ENCODE measurements around the gene FXYD3. TPM values are rescaled to one million over a fixed set of nuclear protein-coding genes. Genes with fewer than 3 reads are reported as not detected.
A peak's percentile ranks its signal among the peaks of the same experiment; 100 is the strongest.

FXYD3 gene
- total and polyA plus RNA-seq, 2 donors (not counting 1 experiment from before 2014, with no cell fraction given), result not detected

GRCh38 chr19:35135389-35135909, 19.8 kb downstream of the FXYD3 start:
- Histone ChIP-seq H2AFZ (ENCODE audit: low read length) (no peak overlapping the region), H3K9ac (ENCODE audit: insufficient read depth, low read length) (no peak overlapping the region), H3K27ac (ENCODE audit: insufficient read depth, low read length) (no peak overlapping the region), H3K4me3 (replicated peaks in 1 of 4; ENCODE audit: control extremely low read depth in 1 of 4, insufficient read depth in 1 of 4, low read depth in 3 of 4, low read length in 4 of 4) (peak overlapping the region in 1 of 4 experiments; percentile 11), H3K27me3 (ENCODE audit: control insufficient read depth, insufficient read depth, low read length) (peaks cover 7% of the 10 kb centered on the region), H3K4me1 (ENCODE audit: control insufficient read depth, extremely low read depth, insufficient read depth, low read length) (peaks cover 24% of the 10 kb centered on the region), H3K9me3 (ENCODE audit: control insufficient read depth, insufficient read depth, low read depth, low read length) (no peaks in the 10 kb centered on the region), H3K4me2 (ENCODE audit: extremely low read depth, insufficient read depth, low read length) (no peak overlapping the region), H3K36me3 (ENCODE audit: control insufficient read depth, insufficient read depth, low read length) (no peaks in the 10 kb centered on the region), H3K79me2 (ENCODE audit: control insufficient read depth, insufficient read depth, low read length) (no peaks in the 10 kb centered on the region), H4K20me1 (ENCODE audit: control insufficient read depth, extremely low read depth, insufficient read depth, low read length) (no peaks in the 10 kb centered on the region)
- peak; percentile 45 to 65 for DNase-seq (ENCODE audit: low read depth in 2 of 2)
- TF ChIP-seq CTCF (conservative IDR thresholded peaks at IDR 0.05 in 1 of 2, IDR thresholded peaks at IDR 0.05 in 1 of 2; ENCODE audit: low read depth in 1 of 2, low read length in 2 of 2) (peak; percentile 81 to 82), EZH2 (IDR thresholded peaks at IDR 0.05; ENCODE audit: low read length, missing control alignments) (no peak)

DNA sequence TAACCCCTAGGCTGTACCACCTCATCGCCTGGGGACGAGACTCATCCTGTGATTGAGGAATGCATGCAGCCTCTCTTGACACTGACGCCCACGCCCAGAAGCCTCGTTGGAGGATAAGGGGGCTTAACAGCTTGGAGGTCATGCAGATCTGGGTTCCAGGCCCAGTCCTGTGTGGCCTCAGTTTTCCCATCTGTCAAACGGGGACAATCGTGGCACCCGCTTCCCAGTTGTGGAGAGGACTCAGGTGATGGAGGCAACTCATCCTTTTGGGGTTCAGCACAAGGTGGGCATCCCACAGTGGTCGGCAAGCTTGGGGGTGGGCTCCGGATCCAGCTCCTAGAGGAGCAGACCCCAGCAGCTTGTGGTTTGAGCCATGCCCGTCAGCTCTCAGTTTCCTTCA, 20.6 kb downstream of the FXYD3 start:
- H3K9ac ChIP-seq (ENCODE audit: insufficient read depth, low read length), result no peak overlapping the region
- no peaks in the 10 kb centered on the region for H3K36me3 ChIP-seq (ENCODE audit: control insufficient read depth, insufficient read depth, low read length)
- H4K20me1 ChIP-seq (ENCODE audit: control insufficient read depth, extremely low read depth, insufficient read depth, low read length), result no peaks in the 10 kb centered on the region
- DNase-seq (ENCODE audit: low read depth in 2 of 2), result no peak
- H2AFZ ChIP-seq (ENCODE audit: low read length), result no peak overlapping the region
- TF ChIP-seq CTCF (conservative IDR thresholded peaks at IDR 0.05 in 1 of 2, IDR thresholded peaks at IDR 0.05 in 1 of 2; ENCODE audit: low read depth in 1 of 2, low read length in 2 of 2) (no peak), EZH2 (IDR thresholded peaks at IDR 0.05; ENCODE audit: low read length, missing control alignments) (no peak)
- H3K27ac ChIP-seq (ENCODE audit: insufficient read depth, low read length), result no peak overlapping the region
- H3K4me3 ChIP-seq (replicated peaks in 1 of 4; ENCODE audit: control extremely low read depth in 1 of 4, insufficient read depth in 1 of 4, low read depth in 3 of 4, low read length in 4 of 4), result no peak overlapping the region
- H3K27me3 ChIP-seq (ENCODE audit: control insufficient read depth, insufficient read depth, low read length), result peaks cover 7% of the 10 kb centered on the region
- H3K79me2 ChIP-seq (ENCODE audit: control insufficient read depth, insufficient read depth, low read length), result no peaks in the 10 kb centered on the region
- H3K9me3 ChIP-seq (ENCODE audit: control insufficient read depth, insufficient read depth, low read depth, low read length), result no peaks in the 10 kb centered on the region
- H3K4me2 ChIP-seq (ENCODE audit: extremely low read depth, insufficient read depth, low read length), result no peak overlapping the region
- H3K4me1 ChIP-seq (ENCODE audit: control insufficient read depth, extremely low read depth, insufficient read depth, low read length), result peaks cover 30% of the 10 kb centered on the region

DNA sequence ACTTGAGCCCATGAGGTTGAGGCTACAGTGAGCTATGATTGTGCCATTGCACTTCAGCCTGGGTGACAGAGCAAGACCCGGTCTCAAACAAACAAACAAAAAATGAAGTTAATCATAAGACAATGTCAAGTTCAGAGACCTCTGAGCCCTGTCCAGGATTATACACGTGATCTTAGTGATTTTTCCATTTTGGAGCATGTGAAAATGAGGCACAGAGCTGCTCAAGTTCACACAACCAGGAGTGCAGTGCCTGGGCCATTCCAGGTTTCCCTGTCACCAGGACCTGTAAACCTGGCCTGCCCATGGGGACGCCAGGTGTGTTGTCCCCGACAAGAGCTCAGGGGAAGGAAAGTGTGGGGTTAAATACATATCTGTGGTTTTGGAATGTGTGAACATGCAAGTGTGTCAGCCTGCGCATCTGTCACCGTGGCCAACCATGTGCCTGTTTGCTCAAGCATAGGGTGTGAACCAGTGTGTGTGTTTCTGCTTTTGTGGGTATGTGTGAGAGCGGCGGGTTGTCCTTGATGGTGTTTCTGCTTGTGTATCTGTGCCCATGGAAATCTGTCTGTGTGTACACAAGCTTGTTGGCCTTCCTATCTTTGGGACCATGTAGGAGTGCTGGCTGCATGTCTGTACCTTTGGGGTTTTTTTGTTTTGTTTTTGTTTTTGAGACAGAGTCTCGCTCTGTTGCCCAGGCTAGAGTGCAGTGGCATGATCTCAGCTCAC, 21.5 kb downstream of the FXYD3 start:
- Histone ChIP-seq H3K4me1 (ENCODE audit: control insufficient read depth, extremely low read depth, insufficient read depth, low read length) (peaks cover 30% of the 10 kb centered on the region), H2AFZ (ENCODE audit: low read length) (no peak overlapping the region), H3K4me3 (replicated peaks in 1 of 4; ENCODE audit: control extremely low read depth in 1 of 4, insufficient read depth in 1 of 4, low read depth in 3 of 4, low read length in 4 of 4) (no peak overlapping the region), H3K79me2 (ENCODE audit: control insufficient read depth, insufficient read depth, low read length) (no peaks in the 10 kb centered on the region), H3K27me3 (ENCODE audit: control insufficient read depth, insufficient read depth, low read length) (peaks cover 7% of the 10 kb centered on the region), H3K27ac (ENCODE audit: insufficient read depth, low read length) (no peak overlapping the region), H3K9me3 (ENCODE audit: control insufficient read depth, insufficient read depth, low read depth, low read length) (no peaks in the 10 kb centered on the region), H3K36me3 (ENCODE audit: control insufficient read depth, insufficient read depth, low read length) (no peaks in the 10 kb centered on the region), H3K9ac (ENCODE audit: insufficient read depth, low read length) (no peak overlapping the region), H4K20me1 (ENCODE audit: control insufficient read depth, extremely low read depth, insufficient read depth, low read length) (no peaks in the 10 kb centered on the region), H3K4me2 (ENCODE audit: extremely low read depth, insufficient read depth, low read length) (no peak overlapping the region)
- TF ChIP-seq EZH2 (IDR thresholded peaks at IDR 0.05; ENCODE audit: low read length, missing control alignments) (no peak), CTCF (conservative IDR thresholded peaks at IDR 0.05 in 1 of 2, IDR thresholded peaks at IDR 0.05 in 1 of 2; ENCODE audit: low read depth in 1 of 2, low read length in 2 of 2) (no peak)
- DNase-seq (ENCODE audit: low read depth in 2 of 2), result no peak
